Gastroesophageal sphincter (tissue), 3 donors: ENCODE results near the gene RNF208.

Experiments used
- CTCF ChIP-seq, 4 experiments: fragments of 200-600 bp in 2 of 4; fragments of 450-650 bp in 2 of 4; sonication (generic) in 1 of 4; IDR thresholded peaks; one replicate each; pipeline ENCODE4 v1.5.1; 2017 to 2019; ENCODE audit warnings: antibody characterized with exemption in 4 of 4, mild to moderate bottlenecking in 2 of 4, moderate library complexity in 2 of 4
- POLR2AphosphoS5 ChIP-seq: sonication (generic); formaldehyde crosslinking; IDR thresholded peaks from one replicate; pipeline ENCODE4 v1.6.1; 2017; ENCODE audit warnings: antibody characterized with exemption

- TF ChIP-seq CTCF (IDR thresholded peaks at IDR 0.05) (no peak), POLR2AphosphoS5 (no peak)
These were observed 44.1 kb upstream of the RNF208 start for GRCh38 chr9:137266162-137266527.
